ENCODE data around the gene SAP30. TPM values are rescaled to one million over a fixed set of nuclear protein-coding genes. Genes with fewer than 3 reads are reported as not detected.

Gene SAP30
- total and polyA plus RNA-seq, 10 of the 15 experiments (the other 5 are each of a cell fraction or from before 2014, with no cell fraction given) = 5.0 to 56.9 (median 23.6) TPM

GRCh38 chr4:173367946-173368345, 2.8 kb upstream of the SAP30 start:
- ChIA-PET POLR2A (interaction anchor here (0.9 to 14.6 kb wide), 5 partner anchors 16 to 200 kb away, joined by 3 to 472 read pairs (median 4); partner anchors contain the start of gene HMGB2), SMC1A (ENCODE audit: uncharacterized antibody, unreplicated experiment) (interaction anchor here (0.9 to 13.8 kb wide), 11 partner anchors 10 to 354 kb away, joined by 3 to 232 read pairs (median 5); partner anchors contain the start of gene HMGB2), RAD21 (ENCODE audit: unreplicated experiment) (interaction anchor here (0.8 to 9.0 kb wide), 9 partner anchors 16 to 200 kb away, joined by 3 to 145 read pairs (median 4); partner anchors contain the start of genes GALNT7 and HMGB2), CTCF (interaction anchor here (0.7 to 3.5 kb wide), 12 partner anchors 27 to 200 kb away, joined by 3 to 19 read pairs (median 4); partner anchors contain the start of genes GALNT7 and HMGB2)
- peak overlapping the region; percentile 66 for H3K4me3 ChIP-seq
- 49% methylated on average over 4 of the region's 4 CpGs for WGBS (ENCODE audit: insufficient coverage, insufficient replicate concordance, low lambda C conversion rate, missing lambda C conversion rate)
- no peak for TF ChIP-seq SIN3A (IDR thresholded peaks at IDR 0.05; ENCODE audit: low read depth, low read length)
- TF ChIP-seq ZBED1 (IDR thresholded peaks at IDR 0.05; ENCODE audit: borderline replicate concordance) = no peak
- no peak for TF ChIP-seq EP300 (IDR thresholded peaks at IDR 0.05; ENCODE audit: borderline replicate concordance in 1 of 2, control insufficient read depth in 1 of 2, low read depth in 2 of 2, low read length in 2 of 2)
- no peak for TF ChIP-seq RELB (IDR thresholded peaks at IDR 0.05; ENCODE audit: low read depth)
- no peak for TF ChIP-seq MAX (IDR thresholded peaks at IDR 0.05; ENCODE audit: low read depth, low read length)
- no peak for TF ChIP-seq IKZF2 (IDR thresholded peaks at IDR 0.05)
- TF ChIP-seq NFIC (IDR thresholded peaks at IDR 0.05; ENCODE audit: low read depth, low read length) = no peak
- TF ChIP-seq GATAD2B (conservative IDR thresholded peaks at IDR 0.05; ENCODE audit: low read depth) = no peak
- TF ChIP-seq BACH1 (IDR thresholded peaks at IDR 0.05; ENCODE audit: borderline replicate concordance) = no peak
- peak overlapping the region; percentile 47 for H3K27ac ChIP-seq (ENCODE audit: control insufficient read depth, insufficient read depth)
- no peak for DNase-seq (ENCODE audit: low read depth, low spot score)
- H4K20me1 ChIP-seq (ENCODE audit: control insufficient read depth, insufficient read depth) = no peaks in the 10 kb centered on the region
- no peaks in the 10 kb centered on the region for H3K36me3 ChIP-seq (ENCODE audit: control insufficient read depth in 2 of 2, insufficient read depth in 2 of 2, low read length in 1 of 2)
- peaks cover 51% of the 10 kb centered on the region for H3K79me2 ChIP-seq (ENCODE audit: control insufficient read depth, insufficient read depth, low read length)
- no peaks in the 10 kb centered on the region for H3K9me3 ChIP-seq (replicated peaks; ENCODE audit: control insufficient read depth, insufficient read depth, low read length)
- FAIRE-seq = no peak
- H3K4me2 ChIP-seq (ENCODE audit: control insufficient read depth, insufficient read depth) = peak overlapping the region; percentile 85
- H3K27me3 ChIP-seq (replicated peaks in 1 of 2; ENCODE audit: control insufficient read depth in 2 of 2, insufficient read depth in 2 of 2, low read length in 1 of 2) = no peaks in the 10 kb centered on the region
- peak overlapping the region; percentile 56 for H3K9ac ChIP-seq (ENCODE audit: control insufficient read depth, insufficient read depth, low read length)
- H3K4me1 ChIP-seq (ENCODE audit: control insufficient read depth, insufficient read depth, low read length) = peaks cover 8% of the 10 kb centered on the region
- peak overlapping the region; percentile 54; the same call in 1 of the 2 replicates for H2AFZ ChIP-seq (ENCODE audit: control insufficient read depth, low read depth, low read length)
- in situ Hi-C loops (cut with MboI) = loop anchor here (5.0 kb wide), 1 partner anchor 36 kb away; the partner anchor contains the start of gene HMGB2
- ATAC-seq = no peak
- no TSS peak for BruUV-seq (replicated peaks)
- intact Hi-C loops (cut with micrococcal nuclease; ENCODE audit: unreplicated experiment) = loop anchor here (5.0 kb wide), 1 partner anchor 201 kb away; the partner anchor contains the start of gene GALNT7
